HG03575 (cell line): ENCODE measurements around the gene DNAJB5.
"Not testable (repeated sequence)": the region's sequence is repeated elsewhere in the genome, so short reads cannot be mapped to it uniquely, and the experiment has no call there.

ENCODE experiments used
- ATAC-seq: cut with Tn5 transposase; IDR thresholded peaks from one replicate; pipeline ENCODE4 v1.9.1; 2021; ENCODE audit not compliant: unreplicated experiment, insufficient number of reproducible peaks, low FRiP score; ENCODE audit errors: extremely low read depth

DNAJB5 gene

GRCh38 chr9:34989003-34989945 is at the start of gene DNAJB5:
TSS of gene DNAJB5 (plus strand) at chr9:34989745. CDS start at chr9:34990631, 886 bp downstream.
- peak; percentile 73 for ATAC-seq

GRCh38 chr9:34939989-34940388 is 49.6 kb upstream of the DNAJB5 start:
- not testable (repeated sequence) for ATAC-seq

- ATAC-seq: no peak
Measured at GRCh38 chr9:34948451-34948850, 41.1 kb upstream of the DNAJB5 start.

GRCh38 chr9:34954225-34954624 is 35.3 kb upstream of the DNAJB5 start:
- ATAC-seq: no peak

GRCh38 chr9:34956066-34956465 is 33.5 kb upstream of the DNAJB5 start:
- not testable (repeated sequence) for ATAC-seq

- no peak for ATAC-seq
Measured at GRCh38 chr9:34956648-34957047, 32.9 kb upstream of the DNAJB5 start.

GRCh38 chr9:34957492-34958410 is 31.8 kb upstream of the DNAJB5 start, which contains the start of gene PHF24:
TSS of gene PHF24 (plus strand) at chr9:34958285. CDS start at chr9:34971299, 13,014 bp downstream.
- no peak for ATAC-seq

GRCh38 chr9:34958411-34958982 is 31.0 kb upstream of the DNAJB5 start:
- no peak for ATAC-seq

GRCh38 chr9:34959461-34959860 is 30.1 kb upstream of the DNAJB5 start:
- ATAC-seq: no peak

GRCh38 chr9:34961574-34962490 is 27.7 kb upstream of the DNAJB5 start:
- ATAC-seq: no peak

GRCh38 chr9:34962546-34962945 is 27.0 kb upstream of the DNAJB5 start:
- no peak for ATAC-seq

- no peak for ATAC-seq
Measured at GRCh38 chr9:34963552-34963951, 26.0 kb upstream of the DNAJB5 start.

- ATAC-seq: no peak
Measured at GRCh38 chr9:34964458-34964857, 25.1 kb upstream of the DNAJB5 start.

- ATAC-seq: no peak
Measured at GRCh38 chr9:34971146-34971811, 18.3 kb upstream of the DNAJB5 start.

- ATAC-seq: no peak
Measured at GRCh38 chr9:34974664-34975063, 14.9 kb upstream of the DNAJB5 start.

GRCh38 chr9:34976441-34976840 is 13.1 kb upstream of the DNAJB5 start:
- no peak for ATAC-seq

GRCh38 chr9:34976992-34977391 is 12.6 kb upstream of the DNAJB5 start:
- no peak for ATAC-seq
